Measurements from ENCODE around the gene TMED9. TPM values are rescaled to one million over a fixed set of nuclear protein-coding genes. Genes with fewer than 3 reads are reported as not detected.
"Not testable (repeated sequence)": the region's sequence is repeated elsewhere in the genome, so short reads cannot be mapped to it uniquely, and the experiment has no call there.

The TMED9 gene
- total RNA-seq, 2 experiments from 2014 or later: 99.9 to 111 TPM

GRCh38 chr5:177555665-177556064, 36.3 kb upstream of the TMED9 start:
- H3K4me3 Mint-ChIP-seq: no peak overlapping the region
- H3K4me1 Mint-ChIP-seq: peaks cover 41% of the 10 kb centered on the region
- CTCF ChIA-PET: interaction anchor here (0.7 kb wide), 1 partner anchor 567 kb away, joined by 3 read pairs; no protein-coding TSS in a partner anchor

GRCh38 chr5:177557041-177557647, 34.9 kb upstream of the TMED9 start:
- H3K27ac Mint-ChIP-seq: no peak overlapping the region
- ATAC-seq (no peak), DNase-seq (peak; percentile 62)

More at GRCh38 chr5:177555665-177556064, 36.3 kb upstream of the TMED9 start:
- Mint-ChIP-seq H3K27ac (no peak overlapping the region), H3K9me3 (ENCODE audit: low read depth) (no peaks in the 10 kb centered on the region), H3K36me3 (peaks cover 5% of the 10 kb centered on the region), H3K27me3 (no peaks in the 10 kb centered on the region)
- DNase-seq (no peak), ATAC-seq (no peak)

GRCh38 chr5:177557796-177558195, 34.2 kb upstream of the TMED9 start:
- CTCF ChIA-PET: interaction anchor here (1.3 kb wide), 1 partner anchor 34 kb away, joined by 3 read pairs; the partner anchor contains the start of gene TMED9
- H3K27ac Mint-ChIP-seq: no peak overlapping the region
- no peaks in the 10 kb centered on the region for H3K9me3 Mint-ChIP-seq (ENCODE audit: low read depth)
- no peak for ATAC-seq
- H3K4me3 Mint-ChIP-seq: no peak overlapping the region
- H3K36me3 Mint-ChIP-seq: no peaks in the 10 kb centered on the region
- H3K4me1 Mint-ChIP-seq: peaks cover 34% of the 10 kb centered on the region
- DNase-seq: no peak
- no peaks in the 10 kb centered on the region for H3K27me3 Mint-ChIP-seq

More at GRCh38 chr5:177557041-177557647, 34.9 kb upstream of the TMED9 start:
- H3K4me3 Mint-ChIP-seq: no peak overlapping the region
- H3K4me1 Mint-ChIP-seq: peaks cover 38% of the 10 kb centered on the region
- H3K9me3 Mint-ChIP-seq (ENCODE audit: low read depth): no peaks in the 10 kb centered on the region
- peaks cover 2% of the 10 kb centered on the region for H3K36me3 Mint-ChIP-seq
- no peaks in the 10 kb centered on the region for H3K27me3 Mint-ChIP-seq
- CTCF ChIA-PET: interaction anchor here (1.1 to 1.3 kb wide), 2 partner anchors 8 to 35 kb away, joined by 3 read pairs; partner anchors contain the start of gene TMED9

GRCh38 chr5:177559446-177559941, 32.5 kb upstream of the TMED9 start:
- H3K4me1 Mint-ChIP-seq: peaks cover 24% of the 10 kb centered on the region
- not testable (repeated sequence) for H3K27ac Mint-ChIP-seq; H3K27me3 Mint-ChIP-seq; H3K9me3 Mint-ChIP-seq (ENCODE audit: low read depth); DNase-seq; ATAC-seq; H3K4me3 Mint-ChIP-seq; H3K36me3 Mint-ChIP-seq
- CTCF ChIA-PET: interaction anchor here (1.0 kb wide), 1 partner anchor 104 kb away, joined by 3 read pairs; no protein-coding TSS in a partner anchor

GRCh38 chr5:177565046-177565445, 27.0 kb upstream of the TMED9 start:
- CTCF ChIA-PET: no interaction called here
- H3K4me3 Mint-ChIP-seq: no peak overlapping the region
- no peaks in the 10 kb centered on the region for H3K36me3 Mint-ChIP-seq
- H3K9me3 Mint-ChIP-seq (ENCODE audit: low read depth): no peaks in the 10 kb centered on the region
- H3K4me1 Mint-ChIP-seq: peaks cover 11% of the 10 kb centered on the region
- no peak overlapping the region for H3K27ac Mint-ChIP-seq
- DNase-seq: no peak
- ATAC-seq: no peak
- peaks cover 6% of the 10 kb centered on the region for H3K27me3 Mint-ChIP-seq

GRCh38 chr5:177568326-177568725, 23.7 kb upstream of the TMED9 start:
- Mint-ChIP-seq H3K27ac (no peak overlapping the region), H3K9me3 (ENCODE audit: low read depth) (no peaks in the 10 kb centered on the region), H3K36me3 (no peaks in the 10 kb centered on the region), H3K4me3 (no peak overlapping the region), H3K27me3 (peaks cover 6% of the 10 kb centered on the region), H3K4me1 (peaks cover 12% of the 10 kb centered on the region)
- ATAC-seq (no peak), DNase-seq (no peak)
- CTCF ChIA-PET: interaction anchor here (1.8 kb wide), 1 partner anchor 10 kb away, joined by 6 read pairs; no protein-coding TSS in a partner anchor

- Mint-ChIP-seq H3K4me1 (peaks cover 12% of the 10 kb centered on the region), H3K36me3 (no peaks in the 10 kb centered on the region), H3K27me3 (peaks cover 8% of the 10 kb centered on the region), H3K4me3 (no peak overlapping the region), H3K9me3 (ENCODE audit: low read depth) (no peaks in the 10 kb centered on the region), H3K27ac (no peak overlapping the region)
- DNase-seq (no peak), ATAC-seq (no peak)
- CTCF ChIA-PET: interaction anchor here (1.1 to 1.8 kb wide), 2 partner anchors 9 kb away, joined by 3 to 6 read pairs; no protein-coding TSS in a partner anchor
These were observed 22.1 kb upstream of the TMED9 start for GRCh38 chr5:177569894-177570293.

GRCh38 chr5:177575488-177575887, 16.5 kb upstream of the TMED9 start:
- Mint-ChIP-seq H3K4me1 (no peaks in the 10 kb centered on the region), H3K27me3 (peaks cover 2% of the 10 kb centered on the region), H3K4me3 (no peak overlapping the region), H3K36me3 (no peaks in the 10 kb centered on the region), H3K9me3 (ENCODE audit: low read depth) (no peaks in the 10 kb centered on the region), H3K27ac (no peak overlapping the region)
- no peak for ATAC-seq
- DNase-seq: no peak
- CTCF ChIA-PET: no interaction called here

- DNase-seq: no peak
- no peak overlapping the region for H3K27ac Mint-ChIP-seq
- H3K4me3 Mint-ChIP-seq: no peak overlapping the region
- CTCF ChIA-PET: interaction anchor here (1.2 kb wide), 1 partner anchor 24 kb away, joined by 3 read pairs; no protein-coding TSS in a partner anchor
- H3K27me3 Mint-ChIP-seq: peaks cover 2% of the 10 kb centered on the region
- no peaks in the 10 kb centered on the region for H3K9me3 Mint-ChIP-seq (ENCODE audit: low read depth)
- no peak for ATAC-seq
- no peaks in the 10 kb centered on the region for H3K4me1 Mint-ChIP-seq
- no peaks in the 10 kb centered on the region for H3K36me3 Mint-ChIP-seq
These were observed 15.8 kb upstream of the TMED9 start for GRCh38 chr5:177576169-177576568.

- CTCF ChIA-PET: interaction anchor here (1.9 kb wide), 1 partner anchor 9 kb away, joined by 6 read pairs; no protein-coding TSS in a partner anchor
- H3K4me1 Mint-ChIP-seq: no peaks in the 10 kb centered on the region
- H3K4me3 Mint-ChIP-seq: no peak overlapping the region
- ATAC-seq: no peak
- H3K36me3 Mint-ChIP-seq: no peaks in the 10 kb centered on the region
- H3K9me3 Mint-ChIP-seq (ENCODE audit: low read depth): no peaks in the 10 kb centered on the region
- H3K27ac Mint-ChIP-seq: no peak overlapping the region
- H3K27me3 Mint-ChIP-seq: peaks cover 2% of the 10 kb centered on the region
- DNase-seq: no peak
These were observed 13.7 kb upstream of the TMED9 start for GRCh38 chr5:177578316-177578715.

- Mint-ChIP-seq H3K9me3 (ENCODE audit: low read depth) (no peaks in the 10 kb centered on the region), H3K36me3 (peaks cover 4% of the 10 kb centered on the region), H3K4me3 (no peak overlapping the region), H3K4me1 (peaks cover 17% of the 10 kb centered on the region), H3K27me3 (peaks cover 50% of the 10 kb centered on the region), H3K27ac (no peak overlapping the region)
- no peak for DNase-seq
- CTCF ChIA-PET: no interaction called here
- no peak for ATAC-seq
These were observed 3.5 kb upstream of the TMED9 start for GRCh38 chr5:177588413-177588909.

GRCh38 chr5:177590406-177590805, 1.6 kb upstream of the TMED9 start:
- no peak for DNase-seq
- CTCF ChIA-PET: no interaction called here
- Mint-ChIP-seq H3K9me3 (ENCODE audit: low read depth) (no peaks in the 10 kb centered on the region), H3K27ac (no peak overlapping the region), H3K4me3 (no peak overlapping the region), H3K27me3 (peaks cover 38% of the 10 kb centered on the region), H3K36me3 (peaks cover 20% of the 10 kb centered on the region), H3K4me1 (peaks cover 28% of the 10 kb centered on the region)
- ATAC-seq: no peak

- H3K27ac Mint-ChIP-seq: peak overlapping the region; percentile 100
- ATAC-seq: no peak
- no peaks in the 10 kb centered on the region for H3K9me3 Mint-ChIP-seq (ENCODE audit: low read depth)
- H3K27me3 Mint-ChIP-seq: peaks cover 30% of the 10 kb centered on the region
- CTCF ChIA-PET: interaction anchor here (1.1 to 1.5 kb wide), 4 partner anchors 9 to 96 kb away, joined by 3 to 4 read pairs (median 4); no protein-coding TSS in a partner anchor
- peaks cover 31% of the 10 kb centered on the region for H3K36me3 Mint-ChIP-seq
- H3K4me3 Mint-ChIP-seq: peak overlapping the region; percentile 97
- peaks cover 35% of the 10 kb centered on the region for H3K4me1 Mint-ChIP-seq
- DNase-seq: no peak
These were observed 353 bp upstream of the TMED9 start for GRCh38 chr5:177591690-177592009.

GRCh38 chr5:177592905-177593304, 902 bp downstream of the TMED9 start:
- Mint-ChIP-seq H3K27me3 (peaks cover 30% of the 10 kb centered on the region), H3K4me3 (peak overlapping the region; percentile 97), H3K4me1 (peaks cover 40% of the 10 kb centered on the region), H3K36me3 (peaks cover 36% of the 10 kb centered on the region), H3K27ac (peak overlapping the region; percentile 100), H3K9me3 (ENCODE audit: low read depth) (no peaks in the 10 kb centered on the region)
- ATAC-seq (no peak), DNase-seq (no peak)
- CTCF ChIA-PET: interaction anchor here (1.5 kb wide), 1 partner anchor 97 kb away, joined by 4 read pairs; no protein-coding TSS in a partner anchor

Data from activated CD8-positive, alpha-beta memory T cell treated with anti-CD3 and anti-CD28 coated beads, Interleukin-2, amount 10 ng/mL, durations not matched to agents 7 days and 5 days (primary cell).